ENCODE measurements around the gene LMLN.

Gene LMLN

DNA sequence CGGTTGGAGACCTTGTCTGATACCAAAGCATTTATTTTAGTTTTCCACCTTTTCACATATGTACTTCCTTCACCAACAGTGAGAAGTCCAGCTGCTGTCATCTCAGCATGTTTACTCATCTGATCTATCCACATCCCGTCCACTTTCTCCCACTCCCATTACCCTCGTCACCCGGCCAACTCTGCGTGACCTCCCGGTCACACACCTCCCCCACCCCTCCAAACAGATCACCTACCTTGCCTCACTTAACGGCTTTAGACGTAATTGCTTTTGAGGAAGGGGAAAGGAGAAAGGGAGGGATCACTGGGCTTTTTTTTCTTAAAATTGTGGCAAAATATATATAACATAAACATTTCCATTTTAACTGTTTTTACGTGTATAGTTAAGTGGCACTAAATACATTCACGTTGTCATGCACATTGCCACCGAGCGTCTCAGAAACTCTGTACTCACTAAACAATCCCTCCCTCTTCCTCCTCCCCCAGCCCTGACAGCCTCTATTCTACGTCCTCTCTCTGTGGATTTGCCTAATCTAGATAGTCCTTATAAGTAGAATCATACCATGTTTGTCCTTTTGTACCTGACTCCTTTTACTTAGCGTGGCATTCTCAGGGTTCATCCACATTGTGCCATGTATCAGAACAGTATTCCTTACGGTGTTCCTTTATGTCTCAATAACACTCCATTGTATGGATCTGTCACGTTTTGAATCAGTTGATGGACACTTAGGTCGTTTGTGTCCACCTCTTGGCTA, 67.2 kb downstream of the LMLN start:
- no peak for FAIRE-seq

DNA sequence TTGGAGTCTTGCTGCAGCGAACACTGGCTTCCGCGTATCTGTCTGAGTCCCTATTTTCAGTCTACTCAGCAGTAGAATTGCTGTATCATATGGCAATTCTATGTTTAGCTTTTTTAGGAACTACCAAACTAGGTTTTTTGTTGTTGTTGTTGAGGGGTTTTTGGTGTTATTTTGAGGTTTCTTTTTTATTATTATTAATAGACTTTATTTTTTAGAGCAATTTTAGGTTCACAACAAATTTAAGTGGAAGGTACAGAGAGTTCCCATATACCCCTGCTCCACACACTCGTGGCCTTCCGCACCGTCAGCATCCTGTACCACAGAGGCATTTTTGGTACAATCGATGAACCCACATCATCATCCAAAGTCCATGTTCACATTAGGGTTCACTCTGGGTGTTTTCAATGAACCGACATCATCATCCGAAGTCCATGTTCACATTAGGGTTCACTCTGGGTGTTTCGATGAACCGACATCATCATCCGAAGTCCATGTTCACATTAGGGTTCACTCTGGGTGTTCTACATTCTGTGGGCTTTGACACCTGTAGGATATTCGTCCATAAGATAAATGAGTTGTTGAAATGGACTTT, 67.9 kb downstream of the LMLN start:
- FAIRE-seq: no peak

DNA sequence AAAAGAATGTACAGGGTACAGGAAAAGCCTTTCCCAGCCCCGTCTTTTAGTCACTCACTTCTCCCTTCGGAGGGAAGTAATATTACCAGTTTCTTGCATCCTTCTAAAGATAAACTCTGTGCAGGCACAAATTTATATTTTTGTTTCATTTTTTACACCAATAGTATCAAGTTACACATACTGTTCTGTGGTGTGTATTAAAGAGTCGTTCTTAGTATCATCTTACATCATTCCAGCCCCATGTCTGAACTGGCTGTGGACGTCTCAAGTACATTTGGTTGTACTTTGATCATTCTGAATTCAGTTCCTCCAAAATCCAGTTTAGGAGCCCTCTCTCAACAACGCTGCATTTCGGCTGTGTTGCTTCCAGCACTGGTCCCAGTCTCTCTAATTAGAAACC, 68.7 kb downstream of the LMLN start:
- FAIRE-seq: no peak

DNA sequence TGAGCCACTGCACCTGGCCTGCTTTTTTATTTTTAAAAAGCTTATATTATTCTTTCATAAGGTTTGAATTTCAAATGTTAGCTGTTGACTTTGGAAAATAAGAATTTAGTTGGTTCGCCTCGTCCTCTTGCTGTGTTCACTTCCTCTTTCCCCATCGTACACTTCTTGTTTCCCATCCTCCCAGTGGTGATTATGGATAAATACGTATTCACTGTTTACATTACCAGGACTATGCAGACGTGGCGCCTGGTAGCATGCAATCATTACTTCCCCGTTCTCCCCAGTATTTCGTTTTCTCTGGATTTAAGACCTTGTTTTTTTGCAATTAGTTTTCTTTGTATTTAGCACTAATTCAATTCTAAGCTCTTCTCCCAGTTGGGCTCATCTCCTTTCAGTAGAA, 70.1 kb downstream of the LMLN start:
- no peak for FAIRE-seq

DNA sequence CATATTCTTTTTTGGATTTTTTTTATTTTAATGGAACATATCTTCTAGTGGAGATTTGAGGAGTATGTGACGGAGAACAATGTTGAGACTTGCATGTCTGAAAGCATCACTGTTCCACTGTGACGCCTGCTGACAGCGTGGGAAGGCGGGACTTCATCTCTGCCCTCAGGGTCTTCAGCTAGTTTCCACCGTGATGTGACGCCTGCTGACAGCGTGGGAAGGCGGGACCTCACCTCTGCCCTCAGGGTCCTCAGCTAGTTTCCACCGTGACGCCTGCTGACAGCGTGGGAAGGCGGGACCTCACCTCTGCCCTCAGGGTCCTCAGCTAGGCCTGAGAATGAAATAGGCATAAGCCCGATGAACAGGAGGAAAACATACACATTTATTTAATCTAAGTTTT, 70.7 kb downstream of the LMLN start:
- FAIRE-seq: no peak

DNA sequence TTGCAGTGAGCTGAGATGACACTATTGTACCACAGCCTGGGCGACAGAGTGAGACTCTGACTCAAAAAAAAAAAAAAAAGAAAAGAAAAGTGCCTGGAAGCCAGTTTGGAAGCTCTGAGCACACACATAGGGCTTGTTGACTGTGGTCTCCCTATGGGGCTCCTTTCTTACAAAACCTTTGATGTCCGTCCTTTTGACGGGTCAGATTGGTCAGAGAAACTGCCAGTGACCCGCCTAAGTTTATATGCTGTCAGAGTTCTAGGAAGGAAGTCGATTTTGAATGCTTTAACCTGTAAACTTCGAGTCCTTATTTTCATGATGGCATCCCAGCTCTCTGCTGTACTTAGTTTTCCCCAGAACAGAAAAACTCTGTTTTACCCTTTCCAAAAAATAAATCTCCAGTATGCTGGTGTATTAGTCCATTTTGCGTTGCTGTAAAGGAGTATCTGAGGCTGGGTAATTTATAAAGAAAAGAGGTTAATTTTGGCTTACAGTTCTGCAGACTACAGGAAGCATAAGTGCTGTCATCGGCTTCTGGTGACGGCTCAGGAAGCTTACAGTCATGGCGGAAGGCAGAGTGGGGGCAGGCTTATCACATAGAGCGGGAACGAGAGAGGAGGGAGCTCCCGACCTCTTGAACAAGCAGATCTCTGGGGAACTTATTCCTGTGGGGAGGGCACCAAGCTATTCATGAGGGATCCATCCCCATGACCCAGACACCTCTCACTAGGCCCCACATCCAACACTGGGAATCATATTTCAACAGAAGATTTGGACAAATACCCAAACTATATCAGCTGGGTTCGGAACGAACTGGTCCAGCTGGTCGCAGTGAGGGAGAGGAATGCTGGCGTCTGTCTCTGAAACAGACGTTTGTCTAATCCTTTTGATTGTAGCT, 72.3 kb downstream of the LMLN start:
- FAIRE-seq: no peak

DNA sequence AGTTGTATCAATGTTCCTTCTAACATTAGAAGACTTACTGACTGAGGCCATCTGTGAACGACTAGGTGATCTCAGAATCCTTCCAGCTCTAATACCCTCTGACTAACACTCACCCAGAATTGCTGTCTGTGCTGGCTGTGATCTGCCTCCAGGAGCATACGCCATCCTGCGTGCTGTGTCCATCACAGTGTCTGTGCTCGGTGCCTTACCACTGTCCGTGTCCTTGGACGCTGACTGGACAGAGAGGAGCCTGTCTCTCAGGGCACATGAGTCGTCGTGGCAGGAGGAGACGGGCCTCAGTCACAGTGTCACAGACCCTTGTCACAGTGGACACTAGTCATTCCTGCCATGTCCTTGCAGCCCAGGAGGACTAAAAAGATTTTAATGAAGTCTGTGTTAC, 83.1 kb downstream of the LMLN start:
- FAIRE-seq: no peak

DNA sequence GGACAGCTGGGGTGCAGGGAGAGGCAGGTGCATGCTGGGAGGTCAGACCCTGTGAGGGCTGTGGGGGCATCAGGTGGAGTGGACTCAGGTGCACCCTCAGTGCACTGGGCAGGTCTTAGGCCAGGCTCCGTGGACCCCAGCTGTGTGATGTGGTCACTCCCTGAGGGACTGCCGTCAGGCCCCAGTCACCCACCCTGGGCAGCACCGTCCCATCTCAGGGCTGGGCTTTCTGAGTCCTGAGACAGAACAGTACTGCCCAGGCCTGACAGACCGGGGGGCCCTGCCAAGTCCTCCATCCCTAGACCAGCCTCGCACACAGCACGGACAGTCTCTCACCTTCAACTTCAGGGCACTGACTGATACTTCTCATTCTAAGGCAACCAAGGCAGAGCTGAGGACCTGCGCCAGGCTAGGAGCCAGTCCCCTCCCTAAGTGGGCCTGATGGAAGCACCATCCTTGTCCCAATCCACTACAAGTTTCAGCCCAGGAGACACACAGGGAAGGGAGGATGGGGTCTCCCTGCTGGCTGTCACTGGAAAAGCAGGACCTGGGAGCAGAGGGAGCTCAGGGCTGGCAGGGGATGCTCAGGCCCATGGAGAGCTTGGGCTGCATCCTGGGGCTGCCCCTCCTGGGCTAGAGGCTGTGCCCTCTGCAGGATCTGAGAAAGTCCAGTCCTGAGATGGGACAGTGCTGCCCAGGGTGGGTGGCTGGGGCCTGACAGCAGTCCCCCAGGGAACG, 86.3 kb downstream of the LMLN start:
- FAIRE-seq: no peak

DNA sequence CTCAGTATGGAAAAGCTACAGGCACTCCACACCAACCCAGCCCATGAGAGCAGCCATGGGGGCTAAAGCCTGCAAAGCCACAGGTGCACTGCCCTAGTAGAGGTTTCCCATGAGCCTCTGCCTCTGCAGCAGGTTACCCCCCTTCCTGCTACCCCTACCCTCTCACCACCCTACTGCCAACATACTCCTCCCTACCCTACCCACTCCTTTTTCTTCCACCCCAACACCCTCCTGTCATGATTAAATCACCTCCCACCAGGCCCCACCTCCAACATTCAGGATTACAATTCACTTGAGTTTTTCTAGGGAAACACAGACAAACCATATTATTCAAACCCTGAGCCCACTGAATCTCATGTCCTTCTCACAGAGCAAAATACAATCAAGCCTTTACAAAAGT, 88.4 kb downstream of the LMLN start:
- FAIRE-seq: no peak

DNA sequence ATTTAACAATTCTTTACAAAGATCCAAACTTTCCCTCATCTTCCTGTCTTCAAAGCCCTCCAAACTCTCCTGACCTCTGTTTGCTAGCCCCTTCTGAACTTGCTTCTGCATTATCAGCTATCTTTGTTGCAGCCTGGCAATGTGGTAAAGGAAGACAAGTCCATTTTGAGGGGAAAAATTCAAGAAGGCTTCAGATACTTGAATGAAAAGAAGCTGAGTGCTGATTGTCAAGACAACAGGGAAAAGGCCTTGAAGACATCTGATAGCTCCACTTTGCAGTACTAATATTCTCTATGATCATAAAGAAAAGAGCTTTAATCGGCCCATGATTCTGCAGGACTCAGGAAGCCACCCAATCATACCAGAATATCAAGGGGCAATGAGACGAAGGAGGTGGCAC, 91.8 kb downstream of the LMLN start:
- no peak for FAIRE-seq

DNA sequence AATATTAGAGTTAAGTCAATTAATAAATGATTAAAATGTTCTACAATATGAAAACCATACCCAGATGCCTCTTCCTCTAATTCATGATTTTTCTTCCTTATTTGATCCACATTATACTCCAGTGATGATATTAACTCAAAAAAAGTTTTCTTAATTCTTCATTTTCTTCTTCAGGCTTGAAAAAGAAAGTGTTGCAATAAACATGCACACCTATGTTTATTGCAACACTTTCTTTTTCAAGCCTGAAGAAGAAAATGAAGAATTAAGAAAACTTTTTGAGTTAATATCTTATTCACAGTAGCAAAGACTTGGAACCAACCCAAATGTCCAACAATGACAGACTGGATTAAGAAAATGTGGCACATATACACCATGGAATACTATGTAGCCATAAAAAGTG, 93.4 kb downstream of the LMLN start:
- peak; percentile 60 for FAIRE-seq

DNA sequence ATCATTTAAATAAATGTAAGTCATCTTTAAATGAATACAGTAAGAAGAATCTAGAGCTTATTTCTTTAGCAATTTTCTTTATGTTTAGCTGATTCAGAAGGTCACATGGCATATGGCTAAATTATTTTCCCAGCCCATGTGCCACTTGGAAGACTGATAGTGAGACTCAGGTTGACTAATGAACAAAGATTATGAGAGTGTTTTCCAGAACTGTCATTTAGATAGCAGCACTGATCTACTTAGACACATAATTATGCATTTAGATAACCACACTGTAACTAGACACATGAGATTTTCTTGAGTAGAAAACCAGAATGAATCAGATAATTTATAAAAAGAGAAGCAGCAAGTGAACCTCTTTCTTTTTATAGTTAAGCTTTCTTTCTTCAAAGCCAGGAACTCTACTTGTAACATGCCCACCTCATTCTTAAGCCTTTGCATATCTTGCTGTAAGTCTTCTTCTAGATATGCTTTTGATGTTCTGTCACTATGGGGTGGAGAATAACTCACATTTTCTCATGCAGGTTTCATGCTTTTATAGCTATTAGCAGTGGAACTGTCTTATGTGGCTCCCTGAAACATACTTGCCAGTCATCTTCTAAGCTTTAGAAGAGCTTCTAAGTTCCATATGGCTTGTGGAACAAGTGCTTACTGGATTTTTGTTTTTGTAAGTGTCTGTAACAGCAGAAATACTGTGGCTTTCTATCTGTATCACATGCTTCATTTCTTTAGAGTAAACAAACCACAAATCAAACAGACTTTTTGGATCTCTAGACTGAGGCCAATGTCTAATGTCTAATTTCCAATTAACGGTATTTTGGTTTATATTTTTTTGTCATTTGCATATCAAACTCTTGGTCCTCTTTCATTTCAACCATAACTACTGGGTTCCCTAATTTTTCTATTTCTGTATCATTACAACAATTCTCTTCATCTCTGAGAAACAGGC, 101.4 kb downstream of the LMLN start:
- FAIRE-seq: no peak

DNA sequence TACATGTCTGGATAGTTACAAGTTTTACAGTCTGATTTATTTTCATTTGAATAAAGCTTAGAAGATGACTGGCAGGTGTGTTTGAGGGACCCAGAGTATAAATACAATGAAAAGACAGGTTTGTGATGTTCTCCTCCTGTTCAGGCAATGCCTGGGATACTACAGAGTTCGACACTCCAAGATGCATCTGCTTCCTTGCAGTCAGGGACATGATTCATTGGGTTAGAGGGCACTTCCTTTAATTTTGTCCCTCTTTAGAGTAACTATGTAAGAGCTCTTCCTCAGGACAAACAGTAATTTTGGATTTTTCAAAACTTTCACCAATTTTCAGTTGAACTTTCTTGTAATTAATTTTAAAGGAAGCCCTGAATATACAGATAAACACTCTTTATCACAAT, 102.0 kb downstream of the LMLN start:
- no peak for FAIRE-seq

DNA sequence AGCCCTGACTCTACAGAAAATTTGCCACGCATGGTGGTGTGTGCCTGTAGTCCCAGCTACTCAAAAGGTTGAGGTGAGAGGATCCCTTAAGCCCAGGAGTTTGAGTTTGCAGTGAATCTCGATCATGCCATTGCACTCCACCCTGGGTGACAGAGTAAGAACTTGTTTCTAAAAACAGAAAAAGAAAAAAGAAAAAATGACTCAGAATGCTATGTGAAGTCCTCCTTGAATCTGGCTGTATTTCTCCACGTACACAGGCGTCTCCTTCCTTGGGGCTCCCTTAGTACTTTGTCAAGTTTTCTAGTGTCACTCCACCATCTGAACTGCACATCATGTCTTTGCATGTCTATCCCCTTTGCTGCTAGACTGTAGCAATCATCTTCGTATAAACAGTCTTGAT, 104.4 kb downstream of the LMLN start:
- FAIRE-seq: no peak

DNA sequence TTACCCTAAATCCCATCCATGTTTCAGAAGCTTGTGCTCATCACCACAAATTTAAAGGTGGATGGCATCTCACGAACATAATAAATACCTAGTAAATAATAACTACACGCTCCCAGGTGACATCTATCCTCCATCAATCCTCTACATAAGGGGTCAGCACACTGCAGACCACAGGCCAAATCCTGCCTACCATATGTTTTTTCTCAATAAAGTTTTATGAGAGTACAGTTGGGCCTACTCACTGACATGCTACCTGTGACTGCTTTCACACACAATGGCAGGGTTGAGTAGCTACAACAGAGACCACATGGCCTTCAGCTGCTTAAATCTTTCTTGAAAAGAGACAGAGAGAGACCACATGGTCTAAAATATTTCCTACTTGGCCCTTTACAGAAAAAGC, 105.9 kb downstream of the LMLN start:
- no peak for FAIRE-seq

DNA sequence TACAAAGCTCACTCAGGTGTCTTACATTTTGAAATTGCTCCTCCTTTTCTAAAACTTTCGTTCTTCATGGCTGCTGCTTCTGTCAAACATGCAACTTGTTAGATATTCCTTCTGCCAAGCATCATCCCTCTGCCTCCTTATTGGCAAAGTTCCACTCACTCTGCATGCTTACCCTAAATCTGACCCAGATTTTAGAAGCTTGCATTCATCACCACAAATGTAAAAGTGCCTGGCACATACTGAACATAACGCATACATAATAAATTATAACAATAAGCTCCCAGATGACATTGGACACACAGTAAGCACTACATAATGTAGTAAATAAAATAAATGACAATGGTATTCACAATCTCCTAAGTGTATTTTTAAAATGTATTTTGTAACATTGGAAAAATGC, 107.4 kb downstream of the LMLN start:
- no peak for FAIRE-seq

DNA sequence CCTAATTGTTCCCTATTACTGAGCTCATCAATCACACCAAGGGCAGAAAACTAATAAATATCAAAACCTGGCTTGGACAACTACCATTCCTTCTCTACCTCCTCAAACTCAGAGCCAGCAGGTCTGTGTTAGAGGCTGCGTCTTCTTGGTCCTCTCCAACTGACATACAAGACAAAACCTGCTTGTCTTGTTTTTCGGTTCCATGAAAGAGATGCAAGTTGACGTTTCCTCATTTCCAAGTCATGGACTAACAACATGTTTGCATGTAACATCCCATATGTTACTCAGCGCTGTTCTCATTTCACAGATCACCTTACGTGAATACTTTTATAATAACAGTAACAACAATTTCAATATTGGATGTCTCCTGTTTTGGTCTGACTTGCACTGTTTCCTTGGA, 110.9 kb downstream of the LMLN start:
- no peak for FAIRE-seq

DNA sequence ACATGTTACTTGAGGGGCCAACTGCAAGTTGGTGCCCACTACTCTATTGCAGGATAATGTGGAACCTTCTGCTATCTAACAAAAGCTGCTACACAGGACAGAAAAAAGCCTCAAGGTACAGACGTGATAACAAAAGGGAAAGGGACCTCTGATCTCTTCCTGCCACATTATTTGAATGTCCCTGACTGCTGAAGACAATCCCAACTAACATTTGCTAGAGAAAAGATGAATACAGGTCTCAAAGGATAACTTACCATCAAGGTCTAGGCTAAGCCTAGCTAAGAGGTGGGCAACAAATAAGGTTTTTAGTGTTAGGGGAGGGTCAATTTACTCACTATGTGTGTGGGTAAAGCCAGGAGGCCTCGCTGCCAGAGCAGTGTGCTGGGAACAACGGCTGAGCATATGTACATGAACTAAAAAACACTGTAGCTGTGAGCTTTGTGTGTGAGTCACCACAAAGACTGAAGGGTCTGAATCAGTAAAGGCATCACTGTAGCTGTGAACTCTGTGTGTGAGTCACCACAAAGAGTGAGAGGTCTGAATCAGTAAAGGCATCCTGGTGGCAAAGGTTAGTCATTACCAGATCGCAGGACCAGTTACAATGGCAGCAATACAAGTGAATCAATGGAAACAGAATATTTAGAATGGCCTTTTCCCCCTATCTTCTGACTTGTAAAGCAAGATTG, 111.7 kb downstream of the LMLN start:
- FAIRE-seq: no peak

DNA sequence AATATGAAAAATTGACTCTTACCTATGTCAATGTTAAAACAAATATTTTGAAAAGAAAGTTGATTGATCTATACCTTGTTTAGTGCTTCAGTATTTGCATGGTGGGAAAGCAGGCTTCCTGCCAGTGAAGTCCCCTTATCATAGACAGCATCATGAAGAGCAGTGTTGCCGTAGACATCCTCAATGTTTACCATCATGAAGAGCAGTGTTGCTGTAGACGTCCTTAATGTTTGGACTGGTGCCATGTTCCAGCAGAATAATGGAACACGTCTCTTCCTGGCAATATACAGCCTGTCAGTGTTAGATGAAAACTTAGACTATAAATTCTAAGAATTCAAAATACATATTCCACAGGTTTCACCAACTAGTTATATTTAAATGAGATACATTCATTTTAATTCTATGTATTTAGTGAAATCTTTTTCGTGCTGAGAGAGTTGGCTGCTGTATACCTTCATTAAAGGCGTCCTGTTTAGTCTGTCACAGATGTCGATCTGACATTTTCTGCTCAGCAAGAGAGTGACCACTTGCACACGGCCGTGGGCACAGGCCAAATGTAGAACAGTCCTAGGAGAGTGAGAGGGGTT, 116.8 kb downstream of the LMLN start:
- no peak for FAIRE-seq

DNA sequence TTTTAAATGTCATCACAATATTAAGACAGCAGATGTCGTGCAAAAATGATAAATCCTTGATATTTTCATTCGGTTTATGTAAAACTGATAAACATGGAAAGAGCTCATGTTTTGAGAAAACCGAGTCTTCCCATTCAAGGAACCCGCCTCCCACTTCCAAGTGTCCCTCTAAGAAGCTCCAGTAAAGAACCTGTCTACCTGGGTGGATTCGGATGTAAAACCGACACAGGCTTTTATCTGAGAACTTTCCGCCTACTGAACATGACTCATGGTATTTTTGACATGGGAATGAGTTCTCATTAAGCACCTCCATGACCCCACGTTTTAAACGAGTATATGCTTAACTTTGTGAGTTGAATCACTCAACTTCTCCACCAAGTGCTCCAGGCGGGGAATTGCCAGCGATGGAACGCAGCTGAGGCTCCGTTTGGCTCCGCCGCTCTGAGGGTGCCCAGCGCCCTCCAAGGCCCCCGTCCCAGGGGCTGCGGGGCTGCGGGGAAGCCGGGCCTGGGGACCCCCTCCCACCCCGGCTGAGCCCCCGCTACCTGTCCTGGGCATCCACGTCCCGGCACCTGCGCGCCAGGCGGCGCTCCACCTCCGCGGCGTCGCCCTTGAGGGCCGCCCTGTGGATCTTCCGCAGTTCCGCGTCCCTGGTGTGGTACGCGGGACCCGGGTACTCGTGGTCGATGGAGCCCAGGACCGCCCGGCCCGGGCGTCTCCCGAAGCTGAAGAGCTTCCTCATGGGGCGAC, 119.9 kb downstream of the LMLN start:
- FAIRE-seq: no peak
